WI38 (cell line): ENCODE results near the gene EPHA3.

Experiments
- H3K4me3 ChIP-seq: 2 replicates; pipeline ENCODE4 v1.5.1; 2011; ENCODE audit warnings: low read depth, mild to moderate bottlenecking, control low read depth, low read length
- CTCF ChIP-seq: IDR thresholded peaks from 2 replicates; pipeline ENCODE4 v1.5.1; 2012; ENCODE audit warnings: low read depth, mild to moderate bottlenecking, control low read depth, low read length

EPHA3 gene

GRCh38 chr3:89297199-89297598 lies 189.8 kb downstream of the EPHA3 start:
- no peak for TF ChIP-seq CTCF
- no peak overlapping the region for H3K4me3 ChIP-seq

- no peak overlapping the region for H3K4me3 ChIP-seq
- TF ChIP-seq CTCF, result no peak
Observed at GRCh38 chr3:89300526-89300925, 193.1 kb downstream of the EPHA3 start.

GRCh38 chr3:89300981-89301380 lies 193.6 kb downstream of the EPHA3 start:
- no peak for TF ChIP-seq CTCF
- no peak overlapping the region for H3K4me3 ChIP-seq

- no peak for TF ChIP-seq CTCF
- no peak overlapping the region for H3K4me3 ChIP-seq
Observed at GRCh38 chr3:89303701-89304100, 196.3 kb downstream of the EPHA3 start.

GRCh38 chr3:89306540-89306939 lies 199.1 kb downstream of the EPHA3 start:
- no peak for TF ChIP-seq CTCF
- H3K4me3 ChIP-seq, result no peak overlapping the region

GRCh38 chr3:89311581-89311980 lies 204.2 kb downstream of the EPHA3 start:
- TF ChIP-seq CTCF, result no peak
- no peak overlapping the region for H3K4me3 ChIP-seq

- H3K4me3 ChIP-seq, result no peak overlapping the region
- TF ChIP-seq CTCF, result no peak
Observed at GRCh38 chr3:89312141-89312540, 204.7 kb downstream of the EPHA3 start.
